Spleen (tissue), 11 donors: Measurements from ENCODE around the gene LHFPL3. TPM values are rescaled to one million over a fixed set of nuclear protein-coding genes. Genes with fewer than 3 reads are reported as not detected.

Experiments used
- DNase-seq: peaks from one replicate; pipeline ENCODE4 v3.0.0-alpha.2; 2020
- H3K27ac ChIP-seq, 8 donors: fragments of 200-600 bp; sonication (generic) in 7 of 8; 1 replicate in 4 of 8; 2 replicates in 4 of 8; pipeline versions ENCODE4 v1.5.0 to v1.8.0; 2016 to 2021; ENCODE audit warnings: inconsistent platforms in 4 of 8, mild to moderate bottlenecking in 4 of 8, moderate library complexity in 1 of 8
- H3K27me3 ChIP-seq, 7 donors: fragments of 200-600 bp; sonication (generic) in 6 of 7; replicated peaks in 1 of 7; 1 replicate in 4 of 7; 2 replicates in 3 of 7; pipeline versions ENCODE4 v1.5.0 to v1.8.0; 2016 to 2021; ENCODE audit warnings: inconsistent platforms in 3 of 7, mild to moderate bottlenecking in 1 of 7
- H3K36me3 ChIP-seq, 6 donors: fragments of 200-600 bp; sonication (generic) in 5 of 6; 1 replicate in 4 of 6; 2 replicates in 2 of 6; pipeline versions ENCODE4 v1.5.0 to v1.8.0; 2016 to 2021; ENCODE audit warnings: inconsistent platforms in 2 of 6
- H3K4me1 ChIP-seq, 6 donors: fragments of 200-600 bp; sonication (generic) in 5 of 6; 1 replicate in 3 of 6; 2 replicates in 3 of 6; pipeline versions ENCODE4 v1.5.0 to v1.8.0; 2016 to 2021; ENCODE audit warnings: inconsistent platforms in 3 of 6
- H3K4me3 ChIP-seq, 8 donors: fragments of 200-600 bp; sonication (generic) in 7 of 8; 1 replicate in 4 of 8; 2 replicates in 4 of 8; pipeline versions ENCODE4 v1.5.0 to v1.8.0; 2016 to 2021; ENCODE audit warnings: inconsistent platforms in 4 of 8, mild to moderate bottlenecking in 4 of 8, moderate library complexity in 2 of 8
- H3K9me3 ChIP-seq, 8 donors: fragments of 200-600 bp; sonication (generic) in 7 of 8; 1 replicate in 4 of 8; 2 replicates in 4 of 8; pipeline versions ENCODE4 v1.5.0 to v1.8.0; 2016 to 2021; ENCODE audit warnings: inconsistent platforms in 4 of 8
- POLR2A ChIP-seq, 3 donors: fragments of 450-650 bp; IDR thresholded peaks; one replicate each; pipeline ENCODE4 v1.5.1; 2017; ENCODE audit warnings: antibody characterized with exemption in 3 of 3, mild to moderate bottlenecking in 1 of 3
- POLR2AphosphoS5 ChIP-seq, 3 donors: sonication (generic); formaldehyde crosslinking; IDR thresholded peaks; one replicate each; pipeline ENCODE4 v1.5.1; 2017; ENCODE audit warnings: antibody characterized with exemption in 3 of 3
- WGBS, 5 donors: extraction: QIAGEN DNeasy Blood & Tissue Kit in 3 of 5; methylation state at CpG; one replicate each; pipeline versions ENCODE4 v1.1.5 to v1.1.7; 2013 to 2018; 5-methylcytosine and 5-hydroxymethylcytosine counted together
- intact Hi-C: fragments of 100-400 bp; cut with DNase I; formaldehyde crosslinking; loops from one replicate; pipeline ENCODE4 v1.15.0; 2023; ENCODE audit warnings: low total_unique reads
- polyA plus RNA-seq, 3 donors: library from polyadenylated mRNA; stranded (reverse); fragments of 200-250 nt; gene quantifications; one replicate each; pipeline ENCODE4 v1.2.1, GENCODE V29; 2013
- total RNA-seq, 7 donors: library from RNA; depleted of rRNA in 3 of 7; stranded (reverse); fragments of >200 nt in 3 of 7; fragmentation: NEBNext Ultra II Directional in 4 of 7; extraction: Animal tissue kit (Norgen Biotek cat#: 25700) in 4 of 7; gene quantifications; one replicate each; pipeline versions ENCODE4 v1.1.0 to v1.2.1, GENCODE V29; 2016 to 2021
- TF ChIP-seq, protein P1 (sequence below), 11 experiments: fragments of 200-600 bp in 7 of 11; fragments of 450-650 bp in 4 of 11; sonication (generic) in 4 of 11; IDR thresholded peaks in 8 of 11; conservative IDR thresholded peaks in 3 of 11; 1 replicate in 7 of 11; 2 replicates in 4 of 11; pipeline versions ENCODE4 v1.4.0 to v1.8.0; 2016 to 2021; ENCODE audit warnings: antibody characterized with exemption in 11 of 11, inconsistent platforms in 4 of 11, mild to moderate bottlenecking in 1 of 11
- donor health status: healthy with polysubstance abuse.
- donor health status: DM: no; HTN: no; CAD: no; lungs with moderate emphysema.
- donor health status: DM: no; HTN: no; CAD: no.
- donor health status: Bipolar disorder and iron deficiency.
- donor health status: healthy.
- donor health status: DM: no; HTN: no; CAD: no.
- donor health status: DM: yes; HTN: yes; CAD: no.

LHFPL3 gene
- total and polyA plus RNA-seq, 10 donors, result 0.07 to 1.0 (median 0.20) TPM; not detected in 3

- intact Hi-C loops, result no loop called here
- 71 to 81% (median 75%) methylated on average over 4 of the region's 4 CpGs for WGBS, 5 donors
- Histone ChIP-seq H3K27ac (no peak overlapping the region), H3K36me3 (no peaks in the 10 kb centered on the region), H3K27me3 (no peaks in the 10 kb centered on the region), H3K9me3 (no peaks in the 10 kb centered on the region), H3K4me1 (no peaks in the 10 kb centered on the region), H3K4me3 (no peak overlapping the region)
- TF ChIP-seq, protein P1, sequence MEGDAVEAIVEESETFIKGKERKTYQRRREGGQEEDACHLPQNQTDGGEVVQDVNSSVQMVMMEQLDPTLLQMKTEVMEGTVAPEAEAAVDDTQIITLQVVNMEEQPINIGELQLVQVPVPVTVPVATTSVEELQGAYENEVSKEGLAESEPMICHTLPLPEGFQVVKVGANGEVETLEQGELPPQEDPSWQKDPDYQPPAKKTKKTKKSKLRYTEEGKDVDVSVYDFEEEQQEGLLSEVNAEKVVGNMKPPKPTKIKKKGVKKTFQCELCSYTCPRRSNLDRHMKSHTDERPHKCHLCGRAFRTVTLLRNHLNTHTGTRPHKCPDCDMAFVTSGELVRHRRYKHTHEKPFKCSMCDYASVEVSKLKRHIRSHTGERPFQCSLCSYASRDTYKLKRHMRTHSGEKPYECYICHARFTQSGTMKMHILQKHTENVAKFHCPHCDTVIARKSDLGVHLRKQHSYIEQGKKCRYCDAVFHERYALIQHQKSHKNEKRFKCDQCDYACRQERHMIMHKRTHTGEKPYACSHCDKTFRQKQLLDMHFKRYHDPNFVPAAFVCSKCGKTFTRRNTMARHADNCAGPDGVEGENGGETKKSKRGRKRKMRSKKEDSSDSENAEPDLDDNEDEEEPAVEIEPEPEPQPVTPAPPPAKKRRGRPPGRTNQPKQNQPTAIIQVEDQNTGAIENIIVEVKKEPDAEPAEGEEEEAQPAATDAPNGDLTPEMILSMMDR (IDR thresholded peaks at IDR 0.05 in 8 of 11, conservative IDR thresholded peaks at IDR 0.05 in 3 of 11), result no peak
- no peak for TF ChIP-seq POLR2AphosphoS5 (IDR thresholded peaks at IDR 0.05)
- TF ChIP-seq POLR2A (IDR thresholded peaks at IDR 0.05), result no peak
- DNase-seq, result no peak
Observed at GRCh38 chr7:104414216-104414615, 85.8 kb downstream of the LHFPL3 start.

- no peak for DNase-seq
- intact Hi-C loops, result no loop called here
- no peaks in the 10 kb centered on the region for H3K9me3 ChIP-seq
- no peak overlapping the region for H3K4me3 ChIP-seq
- H3K36me3 ChIP-seq, result no peaks in the 10 kb centered on the region
- no peaks in the 10 kb centered on the region for H3K4me1 ChIP-seq
- H3K27me3 ChIP-seq, result no peaks in the 10 kb centered on the region
- WGBS, 5 donors, result 55 to 67% (median 58%) methylated on average over 2 of the region's 2 CpGs
- TF ChIP-seq POLR2AphosphoS5 (IDR thresholded peaks at IDR 0.05) (no peak), POLR2A (IDR thresholded peaks at IDR 0.05) (no peak)
- TF ChIP-seq, protein P1 (IDR thresholded peaks at IDR 0.05 in 8 of 11, conservative IDR thresholded peaks at IDR 0.05 in 3 of 11), result no peak
- H3K27ac ChIP-seq, result no peak overlapping the region
Observed at GRCh38 chr7:104415700-104416099, 87.3 kb downstream of the LHFPL3 start.

GRCh38 chr7:104416866-104417393 is 88.5 kb downstream of the LHFPL3 start:
- Histone ChIP-seq H3K4me1 (no peaks in the 10 kb centered on the region), H3K4me3 (no peak overlapping the region), H3K27me3 (no peaks in the 10 kb centered on the region), H3K9me3 (no peaks in the 10 kb centered on the region), H3K36me3 (no peaks in the 10 kb centered on the region), H3K27ac (no peak overlapping the region)
- TF ChIP-seq POLR2A (IDR thresholded peaks at IDR 0.05), result no peak
- TF ChIP-seq, protein P1 (IDR thresholded peaks at IDR 0.05 in 8 of 11, conservative IDR thresholded peaks at IDR 0.05 in 3 of 11), result no peak
- TF ChIP-seq POLR2AphosphoS5 (IDR thresholded peaks at IDR 0.05), result no peak
- intact Hi-C loops, result no loop called here
- 77 to 86% (median 83%) methylated on average over 6 of the region's 6 CpGs for WGBS, 5 donors
- no peak for DNase-seq

DNA sequence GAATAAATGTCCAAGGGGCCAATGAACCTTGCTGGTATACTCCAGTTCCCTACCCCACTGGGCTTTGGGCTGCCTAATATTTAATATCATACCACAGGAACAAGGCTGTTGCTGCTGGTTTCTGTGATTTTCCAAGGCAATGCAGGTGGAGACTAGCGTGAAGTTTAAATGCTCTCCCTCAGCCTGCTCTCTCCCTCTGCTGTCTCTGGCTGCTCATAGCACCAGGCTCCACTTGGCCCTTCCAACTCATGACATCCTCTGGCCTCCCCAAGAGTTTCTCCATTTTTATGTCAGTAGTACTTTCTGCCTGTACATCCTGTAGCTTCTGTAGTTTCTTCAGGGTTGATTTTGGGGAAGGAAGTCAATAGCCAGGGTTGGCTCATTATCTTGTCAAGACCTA is 103.5 kb downstream of the LHFPL3 start:
- H3K27me3 ChIP-seq, result no peaks in the 10 kb centered on the region
- no peaks in the 10 kb centered on the region for H3K36me3 ChIP-seq
- H3K4me1 ChIP-seq, result no peaks in the 10 kb centered on the region
- no peak overlapping the region for H3K4me3 ChIP-seq
- H3K9me3 ChIP-seq, result no peaks in the 10 kb centered on the region
- WGBS, 5 donors, result 60 to 80% (median 71%) methylated on average over 1 of the region's 1 CpG
- H3K27ac ChIP-seq, result no peak overlapping the region
- intact Hi-C loops, result no loop called here
- DNase-seq, result no peak
- TF ChIP-seq, protein P1 (IDR thresholded peaks at IDR 0.05 in 8 of 11, conservative IDR thresholded peaks at IDR 0.05 in 3 of 11), result no peak
- TF ChIP-seq POLR2AphosphoS5 (IDR thresholded peaks at IDR 0.05), result no peak
- TF ChIP-seq POLR2A (IDR thresholded peaks at IDR 0.05), result no peak
